ENCODE measurements around the gene CHMP6.
"Not testable (repeated sequence)": the region's sequence is repeated elsewhere in the genome, so short reads cannot be mapped to it uniquely, and the experiment has no call there.

The CHMP6 gene

GRCh38 chr17:81029859-81030258 lies 38.2 kb downstream of the CHMP6 start:
- no peak for TF ChIP-seq ZNF274 (IDR thresholded peaks at IDR 0.05; ENCODE audit: low read depth, low read length)
- H3K4me3 ChIP-seq (ENCODE audit: low read length): no peak overlapping the region

GRCh38 chr17:81030312-81030711 lies 38.7 kb downstream of the CHMP6 start:
- not testable (repeated sequence) for H3K4me3 ChIP-seq (ENCODE audit: low read length)

- H3K4me3 ChIP-seq (ENCODE audit: low read length): no peak overlapping the region
- no peak for TF ChIP-seq ZNF274 (IDR thresholded peaks at IDR 0.05; ENCODE audit: low read depth, low read length)
Observed at GRCh38 chr17:81030741-81031565, 39.3 kb downstream of the CHMP6 start.

GRCh38 chr17:81031566-81032550 lies 40.2 kb downstream of the CHMP6 start:
- no peak overlapping the region for H3K4me3 ChIP-seq (ENCODE audit: low read length)
- TF ChIP-seq ZNF274 (IDR thresholded peaks at IDR 0.05; ENCODE audit: low read depth, low read length): no peak

GRCh38 chr17:81032641-81033480 lies 41.2 kb downstream of the CHMP6 start:
- H3K4me3 ChIP-seq (ENCODE audit: low read length): no peak overlapping the region
- TF ChIP-seq ZNF274 (IDR thresholded peaks at IDR 0.05; ENCODE audit: low read depth, low read length): no peak

- no peak overlapping the region for H3K4me3 ChIP-seq (ENCODE audit: low read length)
- TF ChIP-seq ZNF274 (IDR thresholded peaks at IDR 0.05; ENCODE audit: low read depth, low read length): no peak
Observed at GRCh38 chr17:81033535-81034167, 42.0 kb downstream of the CHMP6 start.

- peak overlapping the region; percentile 39; the same call in 1 of the 2 replicates for H3K4me3 ChIP-seq (ENCODE audit: low read length)
- no peak for TF ChIP-seq ZNF274 (IDR thresholded peaks at IDR 0.05; ENCODE audit: low read depth, low read length)
Observed at GRCh38 chr17:81034168-81034777, 42.6 kb downstream of the CHMP6 start.

- H3K4me3 ChIP-seq (ENCODE audit: low read length): peak within 1 kb of the TSS; percentile 59
- no peak for TF ChIP-seq ZNF274 (IDR thresholded peaks at IDR 0.05; ENCODE audit: low read depth, low read length)
Observed at GRCh38 chr17:81034779-81035520, 43.3 kb downstream of the CHMP6 start, which contains the start of gene BAIAP2. BAIAP2 (plus strand) TSS chr17:81035151; CDS start chr17:81035255, 104 bp downstream.

GRCh38 chr17:81035521-81036196 lies 44.0 kb downstream of the CHMP6 start:
- H3K4me3 ChIP-seq (ENCODE audit: low read length): peak overlapping the region; percentile 59; the same call in 1 of the 2 replicates
- no peak for TF ChIP-seq ZNF274 (IDR thresholded peaks at IDR 0.05; ENCODE audit: low read depth, low read length)

- no peak for TF ChIP-seq ZNF274 (IDR thresholded peaks at IDR 0.05; ENCODE audit: low read depth, low read length)
- H3K4me3 ChIP-seq (ENCODE audit: low read length): no peak overlapping the region
Observed at GRCh38 chr17:81036197-81036941, 44.7 kb downstream of the CHMP6 start.
